HEK293 (cell line): ENCODE data around the gene SH3TC1.

Experiments
- CTCF ChIA-PET: fragments of 350-600 bp; formaldehyde crosslinking; extraction: SDS; loops from one replicate; lab custom pipeline; 2021; ENCODE audit warnings: antibody characterized with exemption; lab: Yijun Ruan, JAX
- POLR2A ChIA-PET: fragments of 300-600 bp; formaldehyde crosslinking; extraction: SDS; loops from one replicate; lab custom pipeline; 2020; ENCODE audit warnings: antibody characterized with exemption, inconsistent platforms; lab: Yijun Ruan, JAX
- H3K27ac ChIP-seq: fragments of 200-500 bp; sonication (Bioruptor generic); 2 replicates; pipeline ENCODE4 v1.5.1; 2014; ENCODE audit warnings: low read depth, low read length, control low read depth, inconsistent platforms; ENCODE audit errors: extremely low read depth
- H3K36me3 ChIP-seq, 2 experiments: fragments of 200-500 bp in 1 of 2; sonication (Bioruptor generic) in 1 of 2; 1 replicate in 1 of 2; 2 replicates in 1 of 2; pipeline ENCODE4 v1.5.1; 2014 to 2017; ENCODE audit warnings: inconsistent platforms in 2 of 2, low read length in 2 of 2; ENCODE audit not compliant: control insufficient read depth in 2 of 2, insufficient read depth in 1 of 2
- H3K4me1 ChIP-seq: fragments of 200-500 bp; sonication (Bioruptor generic); 2 replicates; pipeline ENCODE4 v1.5.1; 2014; ENCODE audit warnings: mild to moderate bottlenecking, low read length, inconsistent platforms; ENCODE audit not compliant: control insufficient read depth, insufficient read depth
- H3K4me3 ChIP-seq: 2 replicates; pipeline ENCODE4 v1.5.1; 2011; ENCODE audit warnings: low read depth, mild to moderate bottlenecking, control low read depth, low read length, moderate library complexity
- H3K9me3 ChIP-seq: fragments of 200-500 bp; sonication (Bioruptor generic); 2 replicates; pipeline ENCODE4 v1.5.1; 2014; ENCODE audit warnings: low read depth, low read length, inconsistent platforms; ENCODE audit not compliant: control insufficient read depth, insufficient read depth
- AEBP2 ChIP-seq: fragments of 450-650 bp; formaldehyde crosslinking; IDR thresholded peaks from 2 replicates; pipeline ENCODE4 v1.5.1; 2016; ENCODE audit warnings: missing biosample characterization, missing genetic modification characterization, borderline replicate concordance
- BCL6B ChIP-seq: fragments of 450-650 bp; formaldehyde crosslinking; IDR thresholded peaks from 2 replicates; pipeline ENCODE4 v1.5.1; 2017; ENCODE audit warnings: missing biosample characterization, missing genetic modification characterization
- CTCF ChIP-seq: fragments of 450-650 bp; formaldehyde crosslinking; IDR thresholded peaks from 2 replicates; pipeline ENCODE4 v1.5.1; 2016; ENCODE audit warnings: missing biosample characterization, missing genetic modification characterization
- PRDM4 ChIP-seq: fragments of 450-650 bp; formaldehyde crosslinking; IDR thresholded peaks from 2 replicates; pipeline ENCODE4 v1.5.1; 2017; ENCODE audit warnings: missing biosample characterization, missing genetic modification characterization
- ZBTB17 ChIP-seq: fragments of 450-650 bp; formaldehyde crosslinking; IDR thresholded peaks from 2 replicates; pipeline ENCODE4 v1.5.1; 2016; ENCODE audit warnings: missing biosample characterization, missing genetic modification characterization
- ZBTB21 ChIP-seq: fragments of 450-650 bp; formaldehyde crosslinking; IDR thresholded peaks from 2 replicates; pipeline ENCODE4 v1.5.1; 2017; ENCODE audit warnings: missing biosample characterization, missing genetic modification characterization
- ZEB2 ChIP-seq: fragments of 450-650 bp; formaldehyde crosslinking; IDR thresholded peaks from 2 replicates; pipeline ENCODE4 v1.5.1; 2016; ENCODE audit warnings: missing biosample characterization, missing genetic modification characterization
- ZFHX2 ChIP-seq: fragments of 450-650 bp; formaldehyde crosslinking; conservative IDR thresholded peaks from 2 replicates; pipeline ENCODE4 v1.5.1; 2016; ENCODE audit warnings: missing biosample characterization, missing genetic modification characterization
- ZNF114 ChIP-seq: fragments of 450-650 bp; formaldehyde crosslinking; IDR thresholded peaks from 2 replicates; pipeline ENCODE4 v1.5.0; 2017; ENCODE audit warnings: missing biosample characterization, missing genetic modification characterization
- ZNF121 ChIP-seq: fragments of 450-650 bp; formaldehyde crosslinking; IDR thresholded peaks from 2 replicates; pipeline ENCODE4 v1.5.1; 2016; ENCODE audit warnings: missing biosample characterization, missing genetic modification characterization
- ZNF133 ChIP-seq: fragments of 450-650 bp; formaldehyde crosslinking; IDR thresholded peaks from 2 replicates; pipeline ENCODE4 v1.5.1; 2016; ENCODE audit warnings: missing biosample characterization, missing genetic modification characterization
- ZNF2 ChIP-seq: fragments of 450-650 bp; formaldehyde crosslinking; IDR thresholded peaks from 2 replicates; pipeline ENCODE4 v1.5.1; 2016; ENCODE audit warnings: missing biosample characterization, missing genetic modification characterization
- ZNF202 ChIP-seq: fragments of 450-650 bp; formaldehyde crosslinking; IDR thresholded peaks from 2 replicates; pipeline ENCODE4 v1.5.1; 2016; ENCODE audit warnings: missing biosample characterization, missing genetic modification characterization, borderline replicate concordance
- ZNF23 ChIP-seq: fragments of 450-650 bp; formaldehyde crosslinking; IDR thresholded peaks from 2 replicates; pipeline ENCODE4 v1.5.1; 2016; ENCODE audit warnings: missing biosample characterization, missing genetic modification characterization, borderline replicate concordance
- ZNF324 ChIP-seq: fragments of 450-650 bp; formaldehyde crosslinking; IDR thresholded peaks from 2 replicates; pipeline ENCODE4 v1.5.1; 2016; ENCODE audit warnings: missing biosample characterization, missing genetic modification characterization
- ZNF335 ChIP-seq: fragments of 450-650 bp; formaldehyde crosslinking; conservative IDR thresholded peaks from 2 replicates; pipeline ENCODE4 v1.5.1; 2016; ENCODE audit warnings: missing biosample characterization, missing genetic modification characterization
- ZNF354C ChIP-seq: fragments of 450-650 bp; formaldehyde crosslinking; IDR thresholded peaks from 2 replicates; pipeline ENCODE4 v1.5.1; 2016; ENCODE audit warnings: missing biosample characterization, missing genetic modification characterization, low read depth, borderline replicate concordance
- ZNF394 ChIP-seq: fragments of 450-650 bp; formaldehyde crosslinking; IDR thresholded peaks from 2 replicates; pipeline ENCODE4 v1.5.1; 2016; ENCODE audit warnings: missing biosample characterization, missing genetic modification characterization, mild to moderate bottlenecking, moderate library complexity, borderline replicate concordance
- ZNF426 ChIP-seq: fragments of 450-650 bp; formaldehyde crosslinking; IDR thresholded peaks from 2 replicates; pipeline ENCODE4 v1.5.1; 2017; ENCODE audit warnings: missing biosample characterization, missing genetic modification characterization, mild to moderate bottlenecking, inconsistent platforms, moderate library complexity
- ZNF514 ChIP-seq: fragments of 450-650 bp; formaldehyde crosslinking; IDR thresholded peaks from 2 replicates; pipeline ENCODE4 v1.5.1; 2016; ENCODE audit warnings: missing biosample characterization, missing genetic modification characterization
- ZNF544 ChIP-seq: fragments of 450-650 bp; formaldehyde crosslinking; IDR thresholded peaks from 2 replicates; pipeline ENCODE4 v1.5.0; 2017; ENCODE audit warnings: missing biosample characterization, missing genetic modification characterization
- ZNF623 ChIP-seq: fragments of 450-650 bp; formaldehyde crosslinking; IDR thresholded peaks from 2 replicates; pipeline ENCODE4 v1.5.1; 2016; ENCODE audit warnings: missing biosample characterization, missing genetic modification characterization
- ZNF654 ChIP-seq: fragments of 450-650 bp; formaldehyde crosslinking; IDR thresholded peaks from 2 replicates; pipeline ENCODE4 v1.5.1; 2016; ENCODE audit warnings: low read depth, missing biosample characterization, missing genetic modification characterization
- ZNF677 ChIP-seq: fragments of 450-650 bp; IDR thresholded peaks from 2 replicates; pipeline ENCODE4 v1.5.0; 2018; ENCODE audit warnings: missing biosample characterization, mild to moderate bottlenecking, missing genetic modification characterization, moderate library complexity
- ZNF777 ChIP-seq: fragments of 450-650 bp; formaldehyde crosslinking; IDR thresholded peaks from 2 replicates; pipeline ENCODE4 v1.5.1; 2017; ENCODE audit warnings: missing biosample characterization, missing genetic modification characterization, borderline replicate concordance
- ZNF785 ChIP-seq: fragments of 450-650 bp; formaldehyde crosslinking; IDR thresholded peaks from 2 replicates; pipeline ENCODE4 v1.5.1; 2016; ENCODE audit warnings: missing biosample characterization, missing genetic modification characterization
- ZNF792 ChIP-seq: fragments of 450-650 bp; formaldehyde crosslinking; IDR thresholded peaks from 2 replicates; pipeline ENCODE4 v1.5.1; 2016; ENCODE audit warnings: missing biosample characterization, missing genetic modification characterization
- ZNF837 ChIP-seq: fragments of 450-650 bp; formaldehyde crosslinking; IDR thresholded peaks from 2 replicates; pipeline ENCODE4 v1.5.1; 2016; ENCODE audit warnings: missing biosample characterization, missing genetic modification characterization
- ZSCAN16 ChIP-seq: fragments of 450-650 bp; formaldehyde crosslinking; IDR thresholded peaks from 2 replicates; pipeline ENCODE4 v1.5.1; 2016; ENCODE audit warnings: missing biosample characterization, missing genetic modification characterization

The SH3TC1 gene

GRCh38 chr4:8175686-8176085 lies 23.4 kb upstream of the SH3TC1 start:
- ChIA-PET POLR2A (no interaction called here), CTCF (interaction anchor here (0.6 to 4.4 kb wide), 12 partner anchors 8 to 341 kb away, joined by 3 to 47 read pairs (median 10); partner anchors contain the start of gene SH3TC1)
- Histone ChIP-seq H3K9me3 (no peaks in the 10 kb centered on the region), H3K4me1 (no peaks in the 10 kb centered on the region), H3K36me3 (no peaks in the 10 kb centered on the region), H3K27ac (no peak overlapping the region), H3K4me3 (no peak overlapping the region)
- TF ChIP-seq ZNF677 (tag by site-specific recombination): no peak
- TF ChIP-seq ZNF354C (tag by site-specific recombination): no peak
- no peak for TF ChIP-seq ZNF335 (tag by site-specific recombination)
- no peak for TF ChIP-seq ZNF394 (tag by site-specific recombination)
- TF ChIP-seq ZNF514 (tag by site-specific recombination): no peak
- TF ChIP-seq ZNF837: no peak
- no peak for TF ChIP-seq ZNF777 (tag by site-specific recombination)
- TF ChIP-seq ZNF792 (tag by site-specific recombination): no peak
- TF ChIP-seq ZBTB17 (tag by site-specific recombination): no peak
- no peak for TF ChIP-seq ZFHX2 (tag by site-specific recombination)
- TF ChIP-seq ZNF202: no peak
- TF ChIP-seq ZNF23: no peak
- no peak for TF ChIP-seq ZBTB21 (tag by site-specific recombination)
- TF ChIP-seq ZNF623 (tag by site-specific recombination): no peak
- TF ChIP-seq ZEB2 (tag by site-specific recombination): no peak
- no peak for TF ChIP-seq BCL6B (tag by site-specific recombination)
- TF ChIP-seq AEBP2 (tag by site-specific recombination): no peak
- TF ChIP-seq ZNF426 (tag by site-specific recombination): no peak
- TF ChIP-seq ZNF324: no peak
- TF ChIP-seq ZNF114 (tag by site-specific recombination): no peak

- Histone ChIP-seq H3K36me3 (no peaks in the 10 kb centered on the region), H3K4me3 (no peak overlapping the region)
- TF ChIP-seq ZNF544 (tag by site-specific recombination) (no peak), CTCF (tag by site-specific recombination) (peak; percentile 59; the same call in 1 of the 2 replicates), ZNF121 (peak; percentile 79), PRDM4 (tag by site-specific recombination) (no peak), ZNF654 (tag by site-specific recombination) (peak; percentile 68), ZNF133 (tag by site-specific recombination) (no peak), ZNF785 (no peak), ZSCAN16 (peak; percentile 67; the same call in 1 of the 2 replicates), ZNF2 (tag by site-specific recombination) (no peak)
- TF ChIP-seq, all 188 proteins: peak for 4
- Histone ChIP-seq H3K9me3 (no peaks in the 10 kb centered on the region), H3K27ac (no peak overlapping the region), H3K4me1 (no peaks in the 10 kb centered on the region)
- CTCF ChIA-PET: interaction anchor here (0.5 to 4.4 kb wide), 28 partner anchors 10 to 325 kb away, joined by 3 to 47 read pairs (median 4); partner anchors contain the start of gene SH3TC1
- POLR2A ChIA-PET: interaction anchor here (0.6 to 1.1 kb wide), 3 partner anchors 14 to 48 kb away, joined by 3 read pairs; partner anchors contain the start of gene SH3TC1
These were observed 22.3 kb upstream of the SH3TC1 start for GRCh38 chr4:8176547-8177399.
